K562 (cell line): ENCODE data around the gene NRXN3. TPM values are rescaled to one million over a fixed set of nuclear protein-coding genes. Genes with fewer than 3 reads are reported as not detected.

Experiments
- ATAC-seq: fragments of 200-7000 bp; cut with Tn5 transposase; 3 replicates; pipeline ENCODE4 v1.9.1; 2020; ENCODE audit warnings: moderate library complexity
- BruUV-seq: library from RNA; stranded (reverse); fragments of 400-500 nt; replicated peaks from 2 replicates; lab custom pipeline; 2021; lab: Mats Ljungman, UMichigan
- CTCF ChIA-PET: fragments of 300-600 bp; formaldehyde crosslinking; extraction: SDS; loops from one replicate; lab custom pipeline; 2021; ENCODE audit warnings: low intra/inter-chr PET ratio; lab: Yijun Ruan, JAX
- POLR2A ChIA-PET: fragments of 300-600, 350-650 bp; sonication (Branson Sonifier 250); formaldehyde crosslinking; extraction: SDS; loops from one replicate; lab custom pipeline; 2021; ENCODE audit warnings: antibody characterized with exemption, inconsistent platforms; lab: Yijun Ruan, JAX
- DNase-seq, 4 experiments: peaks; one replicate each; pipeline versions ENCODE4 v3.0.0 to v3.0.0-alpha.2; 2011 to 2018; ENCODE audit warnings: low spot score in 3 of 4, mixed read lengths in 3 of 4; ENCODE audit errors: extremely low read depth in 1 of 4
- FAIRE-seq: peaks from 2 replicates; lab custom pipeline; 2011; peaks lifted over from hg19 to GRCh38; lab: Jason Lieb, UNC
- H2AFZ ChIP-seq: 2 replicates; pipeline ENCODE4 v1.6.0; 2011; ENCODE audit warnings: low read depth, low read length, control low read depth, inconsistent platforms
- H3K27ac ChIP-seq: fragments of 200-600 bp; 3 replicates; pipeline ENCODE4 v1.8.0; 2011; ENCODE audit warnings: low read depth, mild to moderate bottlenecking, control low read depth, inconsistent platforms, low read length, moderate library complexity, mixed read lengths; ENCODE audit errors: extremely low read depth
- H3K27me3 ChIP-seq, 2 experiments: fragments of 300-600 bp in 1 of 2; 2 replicates in 1 of 2; 3 replicates in 1 of 2; pipeline versions ENCODE4 v1.6.0 to v1.8.0; 2011; ENCODE audit warnings: inconsistent platforms in 2 of 2, low read length in 2 of 2, mild to moderate bottlenecking in 1 of 2, mixed read lengths in 1 of 2, moderate library complexity in 1 of 2; ENCODE audit not compliant: control insufficient read depth in 2 of 2, insufficient read depth in 2 of 2
- H3K36me3 ChIP-seq: fragments of 300-600 bp; 3 replicates; pipeline ENCODE4 v1.8.0; 2011; ENCODE audit warnings: mild to moderate bottlenecking, low read length, inconsistent platforms; ENCODE audit not compliant: control insufficient read depth, insufficient read depth
- H3K4me1 ChIP-seq, 2 experiments: fragments of 200-600 bp in 1 of 2; replicated peaks in 1 of 2; 2 replicates in 1 of 2; 3 replicates in 1 of 2; pipeline versions ENCODE4 v1.5.1 to v1.8.0; 2011; ENCODE audit warnings: inconsistent platforms in 2 of 2, low read length in 2 of 2, mild to moderate bottlenecking in 1 of 2, mixed read lengths in 1 of 2, moderate library complexity in 1 of 2; ENCODE audit not compliant: control insufficient read depth in 2 of 2, insufficient read depth in 2 of 2
- H3K4me2 ChIP-seq: 2 replicates; pipeline ENCODE4 v1.6.1; 2011; ENCODE audit warnings: low read length, control low read depth, inconsistent platforms, mixed read lengths; ENCODE audit not compliant: insufficient read depth
- H3K4me3 ChIP-seq: fragments of 200-600 bp; sonication (generic), shearing (Covaris generic); 2 replicates; pipeline ENCODE4 v1.5.1; 2016; ENCODE audit warnings: control low read depth, inconsistent platforms
- H3K79me2 ChIP-seq: fragments of 200-600 bp; 3 replicates; pipeline ENCODE4 v1.8.0; 2011; ENCODE audit warnings: low read length, inconsistent platforms; ENCODE audit not compliant: control insufficient read depth, insufficient read depth
- H3K9ac ChIP-seq, 2 experiments: 2 replicates each; pipeline versions ENCODE4 v1.6.0 to v1.6.1; 2011; ENCODE audit warnings: low read depth in 2 of 2, low read length in 2 of 2, control low read depth in 1 of 2, inconsistent platforms in 1 of 2, mild to moderate bottlenecking in 1 of 2, mixed read lengths in 1 of 2; ENCODE audit not compliant: insufficient read depth in 1 of 2
- H3K9me1 ChIP-seq: one replicate; pipeline ENCODE4 v1.6.0; 2011; ENCODE audit warnings: inconsistent platforms, mild to moderate bottlenecking, low read length, moderate library complexity; ENCODE audit not compliant: control insufficient read depth, insufficient read depth
- H3K9me3 ChIP-seq: replicated peaks from 2 replicates; pipeline ENCODE4 v1.5.1; 2011; ENCODE audit warnings: low read depth, low read length, inconsistent platforms; ENCODE audit not compliant: control insufficient read depth, insufficient read depth
- H4K20me1 ChIP-seq: replicated peaks from 2 replicates; pipeline ENCODE4 v1.6.1; 2011; ENCODE audit warnings: low read length, inconsistent platforms, mixed read lengths; ENCODE audit not compliant: control insufficient read depth, insufficient read depth
- COPS2 ChIP-seq: fragments of 450-650 bp; conservative IDR thresholded peaks from 2 replicates; pipeline ENCODE4 v1.6.1; 2016; ENCODE audit warnings: mild to moderate bottlenecking, moderate library complexity
- NRF1 ChIP-seq, 2 experiments: fragments of 450-650 bp; IDR thresholded peaks in 1 of 2; conservative IDR thresholded peaks in 1 of 2; 2 replicates each; pipeline ENCODE4 v1.6.1; 2014; ENCODE audit warnings: mild to moderate bottlenecking in 2 of 2
- PHB2 ChIP-seq: fragments of 450-650 bp; IDR thresholded peaks from 2 replicates; pipeline ENCODE4 v1.6.1; 2017; ENCODE audit warnings: low read depth
- PHF21A ChIP-seq: fragments of 450-650 bp; IDR thresholded peaks from 2 replicates; pipeline ENCODE4 v1.6.1; 2017; ENCODE audit warnings: low read depth, borderline replicate concordance
- SAFB ChIP-seq: fragments of 200-400 bp; formaldehyde crosslinking; IDR thresholded peaks from 2 replicates; pipeline ENCODE4 v1.6.1; 2017; ENCODE audit warnings: low read depth, low read length, borderline replicate concordance
- SAFB2 ChIP-seq: fragments of 200-400 bp; formaldehyde crosslinking; IDR thresholded peaks from 2 replicates; pipeline ENCODE4 v1.6.1; 2018; ENCODE audit warnings: borderline replicate concordance, low read length, low read depth, moderate library complexity; ENCODE audit not compliant: severe bottlenecking
- SMAD4 ChIP-seq: fragments of 250-450 bp; sonication (Bioruptor Pico); conservative IDR thresholded peaks from 2 replicates; pipeline ENCODE4 v1.8.0; 2021; ENCODE audit warnings: inconsistent platforms, mild to moderate bottlenecking, moderate library complexity
- SREBF2 ChIP-seq: sonication (generic); formaldehyde crosslinking; IDR thresholded peaks from 2 replicates; pipeline ENCODE4 v1.4.0; 2020; ENCODE audit warnings: mild to moderate bottlenecking, missing genetic modification reagents
- ZNF174 ChIP-seq: fragments of 250-450 bp; sonication (Bioruptor Pico); IDR thresholded peaks from 2 replicates; pipeline ENCODE4 v1.4.0; 2020; ENCODE audit warnings: mild to moderate bottlenecking
- ZNF197 ChIP-seq: fragments of 200-800 bp; sonication (Bioruptor generic); IDR thresholded peaks from 2 replicates; pipeline ENCODE4 v1.6.1; 2016; ENCODE audit warnings: low read depth, missing genetic modification characterization, missing compliant biosample characterization
- ZNF507 ChIP-seq: conservative IDR thresholded peaks from 2 replicates; pipeline ENCODE4 v1.6.1; 2017; ENCODE audit warnings: missing genetic modification characterization, missing compliant biosample characterization
- WGBS: fragments of 100-300 bp; shearing (Covaris generic); methylation state at CpG from one replicate; pipeline ENCODE4 v1.1.6; 2016; ENCODE audit warnings: low coverage, mixed read lengths; ENCODE audit not compliant: insufficient coverage; ENCODE audit errors: missing lambda C conversion rate; 5-methylcytosine and 5-hydroxymethylcytosine counted together
- in situ Hi-C: fragments of 300-500 bp; cut with MboI; formaldehyde crosslinking; loops from 4 replicates; pipeline ENCODE4 v1.15.0; 2018; ENCODE audit warnings: inconsistent platforms, mixed read lengths
- intact Hi-C: fragments of 100-400 bp; cut with micrococcal nuclease; formaldehyde crosslinking; loops from 2 replicates; pipeline ENCODE4 v1.14.2; 2022
- polyA plus RNA-seq, 8 experiments: library from polyadenylated mRNA; depleted of rRNA in 4 of 8; stranded (reverse) in 5 of 8; unstranded in 3 of 8; fragments of >200 nt; fragmentation: Nextera tagmentation in 2 of 8; fragmentation: Illumina TruSeq in 1 of 8; extraction: Ambion mirVana in 2 of 8; extraction: Trizol in 1 of 8; gene quantifications; 2 replicates each; pipeline versions ENCODE4 v1.2.1 to v1.2.3, GENCODE V29; 2011 to 2014; ENCODE audit warnings: inconsistent platforms in 1 of 8, missing spikeins in 1 of 8
- total RNA-seq, 7 experiments: library from RNA; depleted of rRNA in 6 of 7; stranded (reverse); fragments of >200 nt in 6 of 7; fragmentation: Illumina TruSeq in 2 of 7; extraction: Trizol in 2 of 7; gene quantifications; 2 replicates each; pipeline versions ENCODE4 v1.2.1 to v1.2.3, GENCODE V29; 2011 to 2021; ENCODE audit warnings: low replicate concordance in 1 of 7

Gene NRXN3
- total and polyA plus RNA-seq, 9 of the 15 experiments (the other 6 are each of a cell fraction or from before 2014, with no cell fraction given) = 0.09 TPM; not detected in 8

GRCh38 chr14:79515158-79515557, 1345.0 kb downstream of the NRXN3 start:
- Histone ChIP-seq H4K20me1 (no peaks in the 10 kb centered on the region), H2AFZ (no peak overlapping the region), H3K27ac (no peak overlapping the region), H3K4me2 (no peak overlapping the region), H3K9me1 (no peaks in the 10 kb centered on the region), H3K9me3 (no peaks in the 10 kb centered on the region), H3K4me3 (no peak overlapping the region), H3K9ac (no peak overlapping the region), H3K79me2 (no peaks in the 10 kb centered on the region), H3K36me3 (no peaks in the 10 kb centered on the region), H3K4me1 (no peaks in the 10 kb centered on the region), H3K27me3 (no peaks in the 10 kb centered on the region)
- BruUV-seq = no TSS peak
- in situ Hi-C loops (no loop called here), intact Hi-C loops (no loop called here)
- FAIRE-seq (no peak), ATAC-seq (no peak), DNase-seq (no peak)
- ChIA-PET POLR2A (no interaction called here), CTCF (no interaction called here)
- no peak for TF ChIP-seq COPS2
- no peak for TF ChIP-seq PHB2
- no peak for TF ChIP-seq ZNF197
- no peak for TF ChIP-seq SREBF2 (CRISPR knock-in tag)
- no peak for TF ChIP-seq SAFB
- no peak for TF ChIP-seq PHF21A
- no peak for TF ChIP-seq ZNF507 (tag)
- TF ChIP-seq SAFB2 = no peak
- no peak for TF ChIP-seq ZNF174 (CRISPR knock-in tag)
- TF ChIP-seq SMAD4 (CRISPR knock-in tag) = no peak
- no peak for TF ChIP-seq NRF1 (conservative IDR thresholded peaks at IDR 0.05 in 1 of 2, IDR thresholded peaks at IDR 0.05 in 1 of 2)
- 0% methylated on average over 1 of the region's 3 CpGs for whole genome bisulfite sequencing
